Activated naive CD8-positive, alpha-beta T cell treated with anti-CD3 and anti-CD28 coated beads, Interleukin-2, amount 50 U/mL, for 16 hours (primary cell): ENCODE data around the gene DNAJC25.
A peak's percentile ranks its signal among the peaks of the same experiment; 100 is the strongest.
"Not testable (repeated sequence)": the region's sequence is repeated elsewhere in the genome, so short reads cannot be mapped to it uniquely, and the experiment has no call there.

Source experiments
- DNase-seq: peaks from one replicate; pipeline ENCODE4 v3.0.0-alpha.2; 2020; ENCODE audit warnings: low read depth, low spot score

The DNAJC25 gene

DNA sequence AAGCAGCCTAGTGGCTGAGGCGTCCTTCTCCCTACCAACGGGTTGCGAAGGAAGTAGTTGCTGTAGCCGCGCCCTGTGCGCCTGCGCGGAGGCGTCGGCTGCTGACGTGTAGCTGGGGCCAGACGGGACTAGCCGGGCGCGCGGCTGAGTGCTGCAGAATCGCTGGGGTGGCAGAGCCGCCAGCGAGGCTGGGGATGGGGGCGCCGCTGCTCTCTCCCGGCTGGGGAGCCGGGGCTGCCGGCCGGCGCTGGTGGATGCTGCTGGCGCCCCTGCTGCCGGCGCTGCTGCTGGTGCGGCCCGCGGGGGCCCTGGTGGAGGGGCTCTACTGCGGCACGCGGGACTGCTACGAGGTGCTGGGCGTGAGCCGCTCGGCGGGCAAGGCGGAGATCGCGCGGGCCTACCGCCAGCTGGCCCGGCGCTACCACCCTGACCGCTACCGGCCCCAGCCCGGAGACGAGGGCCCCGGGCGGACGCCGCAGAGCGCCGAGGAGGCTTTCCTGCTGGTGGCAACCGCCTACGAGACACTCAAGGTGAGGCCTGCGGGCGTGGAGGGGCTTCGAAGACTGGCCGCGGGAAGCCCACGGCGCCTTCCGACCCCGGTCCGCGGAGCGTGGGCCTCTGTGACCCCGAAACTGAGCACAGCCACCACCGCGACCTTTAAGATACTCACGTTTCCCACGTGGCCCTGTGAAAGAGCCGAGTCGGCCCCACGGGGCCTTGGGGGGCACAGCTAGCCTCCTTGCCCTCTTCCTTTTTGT is at the start of gene DNAJC25:
DNAJC25 (plus strand) TSS at position 121 of the 758 bp plus-strand sequence; CDS start at position 195, 74 bp downstream.
- DNase-seq: peak; percentile 91

DNA sequence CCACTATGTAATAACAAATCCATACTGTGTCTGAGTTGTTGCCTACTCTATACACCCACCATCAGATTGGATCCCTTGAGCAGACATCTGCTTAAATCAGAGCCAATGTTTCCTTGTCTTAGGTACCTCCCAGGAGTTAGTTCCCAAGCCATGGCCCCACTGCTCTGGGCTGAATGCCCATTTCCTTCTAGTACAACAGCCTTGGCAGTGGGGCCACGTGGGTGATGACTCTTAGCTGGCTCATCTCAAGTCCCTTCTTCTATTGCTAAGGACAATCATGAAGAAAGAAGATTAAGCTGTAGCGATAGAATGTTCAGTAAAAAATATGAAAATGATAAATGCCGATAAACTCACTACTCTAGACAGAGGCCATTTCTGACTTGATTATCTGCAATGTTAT is 48.2 kb upstream of the DNAJC25 start:
- no peak for DNase-seq

GRCh38 chr9:111586378-111586777 is 44.8 kb upstream of the DNAJC25 start:
- DNase-seq: no peak

GRCh38 chr9:111588846-111589245 is 42.3 kb upstream of the DNAJC25 start:
- DNase-seq: no peak

DNA sequence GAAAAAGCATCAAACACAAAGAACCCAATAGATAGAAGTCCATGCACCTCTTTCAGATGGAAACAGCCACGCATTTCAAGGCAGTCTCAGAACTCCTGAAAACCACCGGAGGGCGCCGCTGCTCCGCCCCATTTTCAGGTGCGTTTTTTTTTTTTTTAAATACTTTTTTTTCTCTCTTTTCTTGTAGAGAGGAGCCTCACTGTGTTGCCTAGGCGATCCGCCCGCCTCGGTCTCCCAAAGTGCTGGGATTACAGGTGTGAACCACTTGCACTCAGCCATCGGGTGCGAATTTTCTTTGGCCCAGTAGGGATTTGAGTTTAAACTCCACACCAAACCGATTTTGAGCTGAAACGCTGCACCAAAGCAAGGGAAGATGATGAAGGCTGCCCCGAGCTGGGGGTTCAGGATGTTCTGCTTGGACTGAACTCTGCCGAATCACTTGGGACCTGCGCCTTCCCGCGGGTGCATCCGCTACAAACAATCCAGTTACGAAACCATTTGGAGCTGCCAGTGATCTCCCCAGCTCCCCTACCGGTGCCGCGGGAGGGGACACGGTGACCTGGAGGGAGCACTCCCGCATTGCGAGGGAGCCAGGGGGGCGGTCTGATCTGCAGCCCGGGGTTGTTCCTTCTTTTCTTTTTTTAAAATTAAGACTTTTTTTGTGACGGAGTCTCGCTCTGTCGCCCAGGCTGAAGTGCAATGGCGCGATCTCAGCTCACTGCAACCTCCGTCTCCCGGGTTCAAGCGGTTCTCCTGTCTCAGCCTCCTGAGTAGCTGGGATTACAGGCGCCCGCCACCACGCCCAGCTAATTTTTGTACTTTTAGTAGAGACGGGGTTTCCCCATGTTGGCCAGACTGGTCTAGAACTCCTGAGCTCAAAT is 33.0 kb upstream of the DNAJC25 start:
- DNase-seq: no peak

DNA sequence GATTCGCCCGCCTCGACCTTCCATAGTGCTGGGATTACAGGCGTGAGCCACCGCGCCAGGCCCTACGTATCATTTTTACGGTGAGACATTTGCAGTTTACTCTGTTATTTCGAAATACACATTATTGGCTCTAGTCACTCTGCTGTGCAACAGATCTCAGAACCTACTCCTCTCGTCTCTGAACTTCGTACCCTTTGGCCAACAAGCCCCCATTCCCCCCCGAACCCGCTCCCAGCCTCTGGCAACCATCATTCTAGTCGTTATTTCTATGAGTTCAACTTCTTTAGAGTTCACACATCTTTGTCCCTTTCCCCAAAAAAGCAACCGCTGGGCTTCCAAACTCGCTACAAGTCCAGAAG is 32.4 kb upstream of the DNAJC25 start:
- DNase-seq: no peak

DNA sequence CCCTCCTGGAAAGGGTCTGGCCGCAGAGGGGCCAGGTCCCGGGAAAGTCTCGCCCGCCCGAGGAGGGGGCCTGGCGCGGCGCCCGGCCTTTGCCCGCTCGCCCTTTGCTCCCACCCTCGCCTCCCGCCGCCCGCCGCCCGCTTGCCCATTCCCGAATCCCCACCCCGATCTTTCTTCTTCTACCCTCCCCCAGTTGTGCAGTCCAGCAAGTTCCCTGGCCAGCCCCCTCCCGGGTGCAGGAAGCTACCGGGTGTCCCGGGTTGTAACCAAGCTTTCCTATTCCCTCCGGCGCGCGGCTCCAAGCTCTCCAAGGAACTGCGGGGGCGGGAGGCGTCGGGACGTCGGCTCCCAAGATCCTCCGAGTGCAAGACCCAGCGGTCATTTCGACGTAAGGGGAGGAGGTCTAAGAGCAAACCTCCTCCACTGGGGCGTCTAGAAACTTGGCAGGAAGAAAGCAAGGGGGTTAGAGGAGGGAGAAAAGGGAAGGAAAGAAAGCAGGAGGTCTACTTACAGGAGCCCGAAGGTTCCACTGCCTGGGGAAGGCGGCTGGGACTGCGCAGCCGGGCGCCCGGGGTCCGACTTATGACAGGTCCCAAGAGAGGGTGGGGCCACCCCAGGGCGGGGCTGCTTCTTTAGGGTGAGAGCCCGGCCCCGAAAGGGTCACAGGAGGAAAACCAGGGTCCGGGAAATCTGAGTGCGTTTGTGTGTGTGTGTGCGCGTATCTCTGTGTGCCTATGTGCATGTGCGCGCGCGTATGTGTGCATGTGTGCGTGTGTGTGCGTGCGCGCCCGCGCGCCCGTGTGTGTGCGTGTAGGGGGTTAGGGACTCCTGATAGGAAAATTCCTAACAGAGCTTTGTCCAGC is 31.8 kb upstream of the DNAJC25 start, which contains the start of gene PTGR1:
PTGR1 (minus strand) TSS at position 556 of the 863 bp plus-strand sequence. CDS start 2,225 bp downstream, outside the sequence.
- DNase-seq: no peak

- no peak for DNase-seq
Measured at GRCh38 chr9:111599955-111600343, 31.2 kb upstream of the DNAJC25 start.

DNA sequence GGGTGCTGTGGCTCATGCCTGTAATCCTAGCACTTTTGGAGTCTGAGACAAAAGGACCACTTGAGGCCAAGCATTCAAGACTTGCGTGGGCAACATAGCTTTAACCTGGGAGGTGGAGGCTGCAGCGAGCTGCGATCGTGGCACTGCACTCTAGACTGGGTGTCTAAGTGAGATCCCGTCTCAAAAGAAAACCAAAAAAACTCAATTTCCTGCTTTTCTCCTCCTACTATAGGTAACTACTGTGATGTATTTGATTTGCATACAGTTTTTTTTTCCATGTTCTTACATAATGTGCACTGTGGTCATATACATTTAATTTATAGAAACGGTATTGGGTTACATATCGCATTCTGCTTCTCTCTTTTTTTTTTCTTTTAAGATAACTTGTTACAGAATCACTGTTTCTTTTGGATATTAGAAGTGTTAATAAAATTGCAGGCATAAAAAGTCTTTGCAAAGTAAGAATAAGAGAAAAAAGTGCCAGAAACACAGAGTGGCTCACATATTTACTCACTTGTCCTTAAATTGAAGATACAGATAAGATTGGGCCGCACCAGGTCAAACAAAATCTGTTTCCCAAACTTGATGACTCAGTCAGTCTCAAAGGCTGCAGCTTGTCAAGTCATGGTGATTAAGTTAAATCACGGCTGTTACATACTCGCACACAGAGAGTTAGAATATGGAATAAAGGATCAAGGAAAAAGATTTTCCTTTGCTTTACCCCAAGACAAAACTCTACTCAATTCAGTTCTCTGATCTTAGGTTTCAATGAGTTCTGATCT is 29.7 kb upstream of the DNAJC25 start:
- no peak for DNase-seq

- DNase-seq: no peak
Measured at GRCh38 chr9:111603041-111603440, 28.1 kb upstream of the DNAJC25 start.

- DNase-seq: no peak
Measured at GRCh38 chr9:111604054-111604615, 27.0 kb upstream of the DNAJC25 start.

GRCh38 chr9:111605041-111605559 is 26.0 kb upstream of the DNAJC25 start:
- DNase-seq: no peak

GRCh38 chr9:111610149-111610548 is 21.0 kb upstream of the DNAJC25 start:
- DNase-seq: no peak

- DNase-seq: no peak
Measured at GRCh38 chr9:111610845-111611244, 20.3 kb upstream of the DNAJC25 start.

DNA sequence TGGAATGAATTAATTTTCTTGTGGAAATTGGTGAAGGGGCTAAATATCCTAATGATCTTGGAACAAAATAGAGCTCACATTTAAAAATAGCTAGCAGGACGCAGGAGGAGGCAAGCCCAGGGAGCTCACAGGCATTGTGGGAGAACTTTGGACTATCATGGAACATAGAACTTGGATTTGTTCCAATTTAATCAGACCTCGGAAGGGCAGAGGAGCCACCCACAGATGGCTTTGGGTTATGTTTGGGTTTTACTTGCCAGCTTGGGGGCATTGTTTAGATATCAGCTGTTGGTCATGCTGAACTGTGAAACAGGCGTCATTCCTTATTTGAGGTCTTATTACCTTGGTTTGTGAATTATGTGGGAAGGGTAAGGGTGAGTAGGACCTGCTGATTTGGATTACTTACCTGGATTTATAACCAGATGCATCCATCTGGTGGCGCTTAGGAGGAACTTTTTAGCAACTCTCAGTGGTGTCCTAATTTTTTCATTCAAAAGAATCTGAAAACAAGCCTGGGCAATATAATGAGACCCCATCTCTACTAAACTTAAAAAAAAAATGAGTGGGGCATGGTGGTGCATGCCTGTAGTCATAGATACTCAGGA is 17.6 kb upstream of the DNAJC25 start:
- DNase-seq: no peak

GRCh38 chr9:111615928-111616327 is 15.2 kb upstream of the DNAJC25 start:
- no peak for DNase-seq

DNA sequence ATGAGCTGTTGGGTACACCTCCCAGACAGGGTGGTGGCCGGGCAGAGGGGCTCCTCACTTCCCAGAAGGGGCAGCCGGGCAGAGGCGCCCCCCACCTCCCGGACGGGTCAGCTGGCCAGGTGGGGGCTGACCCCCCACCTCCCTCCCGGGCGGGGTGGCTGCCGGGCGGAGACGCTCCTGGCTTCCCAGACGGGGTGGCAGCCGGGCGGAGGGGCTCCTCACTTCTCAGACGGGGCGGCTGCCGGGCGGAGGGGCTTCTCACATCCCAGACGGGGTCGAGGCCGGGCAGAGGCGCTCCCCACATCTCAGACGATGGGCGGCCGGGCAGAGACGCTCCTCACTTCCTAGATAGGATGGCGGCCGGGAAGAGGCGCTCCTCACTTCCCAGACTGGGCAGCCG is 13.8 kb upstream of the DNAJC25 start:
- DNase-seq: not testable (repeated sequence)

GRCh38 chr9:111621895-111622480 is 9.1 kb upstream of the DNAJC25 start:
- no peak for DNase-seq

- no peak for DNase-seq
Measured at GRCh38 chr9:111622626-111623025, 8.5 kb upstream of the DNAJC25 start.
